LHCN-M2 (cell line): ENCODE data around the gene GPR139. TPM values are rescaled to one million over a fixed set of nuclear protein-coding genes. Genes with fewer than 3 reads are reported as not detected.

Experiments used
- DNase-seq: peaks from one replicate; pipeline ENCODE4 v3.0.0-alpha.2; 2012; ENCODE audit warnings: low read depth
- total RNA-seq: library from RNA; depleted of rRNA; stranded (reverse); fragments of >200 nt; gene quantifications from 2 replicates; pipeline ENCODE4 v1.2.3, GENCODE V29; 2014; rRNA removed

GPR139 gene
- total RNA-seq, 1 experiment from 2014 or later: not detected

GRCh38 chr16:19984135-19984534, 89.6 kb downstream of the GPR139 start:
- DNase-seq: no peak

Other genes with a start within 250 kb of the GPR139 start
- 7.2 and 9.5 TPM in 2 replicates for gene GPRC5B, start 189.0 kb downstream of the GPR139 start, total RNA-seq